ENCODE data around the gene KCNK16. TPM values are rescaled to one million over a fixed set of nuclear protein-coding genes. Genes with fewer than 3 reads are reported as not detected.

Gene KCNK16
- total RNA-seq: not detected in 2 replicates

- no peak for DNase-seq (ENCODE audit: low read depth)
- H3K4me3 ChIP-seq (ENCODE audit: low read depth, low read length): no peak within 1 kb of the TSS
- no peak for TF ChIP-seq CTCF (IDR thresholded peaks at IDR 0.05; ENCODE audit: insufficient read depth, low read depth, low read length)
Measured at GRCh38 chr6:39322306-39322850, at the start of gene KCNK16. Gene KCNK16 (minus strand): TSS chr6:39322702. CDS start chr6:39322540, 162 bp downstream.

- DNase-seq (ENCODE audit: low read depth): no peak
- TF ChIP-seq CTCF (IDR thresholded peaks at IDR 0.05; ENCODE audit: insufficient read depth, low read depth, low read length): no peak
- no peak overlapping the region for H3K4me3 ChIP-seq (ENCODE audit: low read depth, low read length)
Measured at GRCh38 chr6:39370390-39370789, 47.9 kb upstream of the KCNK16 start.

DNA sequence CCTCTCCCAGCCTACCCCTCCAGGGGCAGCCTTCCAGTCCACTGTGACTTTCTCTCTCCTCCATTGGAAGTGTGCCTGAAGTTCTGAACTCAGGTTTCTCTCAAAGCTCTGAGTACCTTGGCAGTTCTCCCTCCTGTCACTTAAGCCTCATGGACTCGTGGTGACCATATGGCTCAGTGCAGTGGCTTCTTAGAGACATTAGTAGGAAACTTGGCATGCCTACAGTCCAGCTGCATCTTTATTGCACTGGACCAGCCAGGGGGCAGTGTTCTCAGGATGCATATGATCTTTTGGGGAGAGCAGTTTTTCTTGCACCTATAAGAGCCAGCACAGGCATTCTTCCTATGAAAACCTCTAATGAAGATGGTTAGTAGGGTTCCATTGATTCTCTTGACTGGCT is 47.5 kb upstream of the KCNK16 start:
- no peak for DNase-seq (ENCODE audit: low read depth)
- TF ChIP-seq CTCF (IDR thresholded peaks at IDR 0.05; ENCODE audit: insufficient read depth, low read depth, low read length): no peak
- no peak overlapping the region for H3K4me3 ChIP-seq (ENCODE audit: low read depth, low read length)

- no peak for TF ChIP-seq CTCF (IDR thresholded peaks at IDR 0.05; ENCODE audit: insufficient read depth, low read depth, low read length)
- no peak for DNase-seq (ENCODE audit: low read depth)
- no peak overlapping the region for H3K4me3 ChIP-seq (ENCODE audit: low read depth, low read length)
Measured at GRCh38 chr6:39367700-39368099, 45.2 kb upstream of the KCNK16 start.

DNA sequence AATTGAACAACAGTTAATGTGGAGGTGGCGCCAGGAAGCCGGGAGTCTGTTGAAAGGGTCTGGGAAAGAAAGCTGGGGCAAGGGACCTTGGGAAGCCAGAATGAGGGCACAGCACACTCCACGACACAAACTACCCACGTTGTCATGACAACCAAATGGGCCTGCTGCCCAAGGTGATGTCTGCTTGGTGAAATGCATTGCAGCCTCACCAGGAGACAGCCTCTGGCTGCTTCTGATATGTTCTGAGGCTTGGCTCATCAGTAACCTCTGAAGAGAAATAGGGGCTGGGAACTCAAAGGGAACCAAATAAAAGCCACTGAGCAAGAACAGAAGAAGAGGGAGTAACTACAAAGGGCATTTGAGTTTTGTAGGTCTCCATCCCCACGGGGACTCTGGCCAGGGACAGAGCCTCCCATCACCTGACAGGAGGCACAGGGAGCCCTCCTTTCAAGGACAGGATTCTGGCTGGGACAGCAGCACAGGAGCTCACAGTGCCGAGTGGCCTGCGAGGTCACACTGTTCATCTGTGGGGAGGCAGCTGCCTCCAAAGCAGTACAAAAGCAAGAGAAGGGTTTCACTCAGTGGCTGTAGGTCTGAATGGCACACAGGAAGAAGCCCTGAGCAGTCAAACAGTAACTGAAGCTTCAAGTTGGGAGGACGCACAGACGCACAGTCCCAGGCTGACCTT is 44.6 kb upstream of the KCNK16 start:
- DNase-seq (ENCODE audit: low read depth): no peak

DNA sequence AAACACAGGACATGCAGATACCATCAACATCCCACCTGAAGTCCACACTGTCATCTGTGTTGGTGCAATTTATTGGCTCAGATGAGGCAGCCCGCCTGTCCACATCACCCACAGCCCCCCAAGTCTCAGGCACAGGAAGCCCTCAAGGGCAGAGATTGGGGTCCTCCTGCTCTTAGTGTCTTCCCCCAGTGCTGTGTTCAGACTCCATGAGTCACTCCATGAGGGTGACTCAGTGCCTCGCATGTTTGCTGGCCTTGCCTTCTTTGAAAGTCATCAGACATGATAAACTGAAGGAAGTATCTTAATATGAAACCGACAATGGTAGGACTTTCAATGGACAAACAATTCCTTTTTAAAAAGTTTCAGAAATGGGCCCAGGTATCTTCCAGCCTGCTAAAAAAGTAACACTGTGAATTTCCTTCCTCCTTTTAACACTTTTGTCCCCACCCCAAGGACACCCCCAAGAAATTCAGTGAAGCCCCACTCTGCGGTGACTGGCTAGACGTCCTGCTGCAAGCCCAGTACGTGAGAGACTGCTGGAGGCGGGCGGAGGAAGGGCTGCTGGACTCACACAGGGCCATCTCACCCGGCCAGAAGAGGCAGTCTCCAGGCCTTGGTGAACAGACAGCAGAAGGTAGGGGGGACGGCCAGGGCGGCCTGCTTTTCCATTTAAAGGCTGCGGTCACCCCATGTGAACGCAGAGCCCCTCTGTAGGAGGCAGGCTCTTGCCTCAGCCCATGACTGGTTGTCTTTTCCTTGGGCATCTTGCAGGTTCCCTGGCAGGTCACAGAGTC is 43.0 kb upstream of the KCNK16 start:
- TF ChIP-seq CTCF (IDR thresholded peaks at IDR 0.05; ENCODE audit: insufficient read depth, low read depth, low read length): no peak
- peak; percentile 2 for DNase-seq (ENCODE audit: low read depth)
- H3K4me3 ChIP-seq (ENCODE audit: low read depth, low read length): no peak overlapping the region

More for the DNA sequence above, 44.6 kb upstream of the KCNK16 start:
- TF ChIP-seq CTCF (IDR thresholded peaks at IDR 0.05; ENCODE audit: insufficient read depth, low read depth, low read length): no peak
- no peak overlapping the region for H3K4me3 ChIP-seq (ENCODE audit: low read depth, low read length)

All from fibroblast of villous mesenchyme (primary cell).